ENCODE data around the gene MALAT1.

DNA sequence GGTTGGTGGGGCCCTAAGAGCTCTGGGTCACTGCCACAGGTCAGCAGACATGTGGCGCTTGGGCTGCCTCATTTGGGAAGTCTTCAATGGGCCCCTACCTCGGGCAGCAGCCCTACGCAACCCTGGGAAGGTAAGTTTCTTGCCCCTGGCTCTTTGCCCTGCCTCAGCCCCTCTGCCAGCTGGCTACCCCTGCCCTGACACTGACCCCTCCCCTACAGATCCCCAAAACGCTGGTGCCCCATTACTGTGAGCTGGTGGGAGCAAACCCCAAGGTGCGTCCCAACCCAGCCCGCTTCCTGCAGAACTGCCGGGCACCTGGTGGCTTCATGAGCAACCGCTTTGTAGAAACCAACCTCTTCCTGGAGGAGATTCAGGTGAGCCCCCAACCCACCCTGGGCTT, 27.9 kb downstream of the MALAT1 start:
- TF ChIP-seq, protein P1, sequence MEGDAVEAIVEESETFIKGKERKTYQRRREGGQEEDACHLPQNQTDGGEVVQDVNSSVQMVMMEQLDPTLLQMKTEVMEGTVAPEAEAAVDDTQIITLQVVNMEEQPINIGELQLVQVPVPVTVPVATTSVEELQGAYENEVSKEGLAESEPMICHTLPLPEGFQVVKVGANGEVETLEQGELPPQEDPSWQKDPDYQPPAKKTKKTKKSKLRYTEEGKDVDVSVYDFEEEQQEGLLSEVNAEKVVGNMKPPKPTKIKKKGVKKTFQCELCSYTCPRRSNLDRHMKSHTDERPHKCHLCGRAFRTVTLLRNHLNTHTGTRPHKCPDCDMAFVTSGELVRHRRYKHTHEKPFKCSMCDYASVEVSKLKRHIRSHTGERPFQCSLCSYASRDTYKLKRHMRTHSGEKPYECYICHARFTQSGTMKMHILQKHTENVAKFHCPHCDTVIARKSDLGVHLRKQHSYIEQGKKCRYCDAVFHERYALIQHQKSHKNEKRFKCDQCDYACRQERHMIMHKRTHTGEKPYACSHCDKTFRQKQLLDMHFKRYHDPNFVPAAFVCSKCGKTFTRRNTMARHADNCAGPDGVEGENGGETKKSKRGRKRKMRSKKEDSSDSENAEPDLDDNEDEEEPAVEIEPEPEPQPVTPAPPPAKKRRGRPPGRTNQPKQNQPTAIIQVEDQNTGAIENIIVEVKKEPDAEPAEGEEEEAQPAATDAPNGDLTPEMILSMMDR (IDR thresholded peaks at IDR 0.05), result no peak
- no peak for TF ChIP-seq POLR2AphosphoS5 (IDR thresholded peaks at IDR 0.05; ENCODE audit: insufficient read depth in 1 of 2, low read depth in 1 of 2)
- no peak for TF ChIP-seq POLR2A (IDR thresholded peaks at IDR 0.05)
